OCI-LY7 (cell line): ENCODE measurements around the gene PADI3. TPM values are rescaled to one million over a fixed set of nuclear protein-coding genes. Genes with fewer than 3 reads are reported as not detected.

ENCODE experiments used
- BruUV-seq: library from RNA; stranded (reverse); fragments of 400-500 nt; replicated peaks from 2 replicates; lab custom pipeline; 2021; lab: Mats Ljungman, UMichigan
- CTCF ChIA-PET: fragments of 300-600 bp; sonication (Branson Sonifier 250); formaldehyde crosslinking; loops from one replicate; lab custom pipeline; 2022; ENCODE audit warnings: antibody characterized with exemption; ENCODE audit not compliant: unreplicated experiment; lab: Charles Lee
- POLR2A ChIA-PET: fragments of 300-600 bp; sonication (Branson Sonifier 250); formaldehyde crosslinking; loops from one replicate; lab custom pipeline; 2022; ENCODE audit warnings: antibody characterized with exemption; lab: Charles Lee
- DNase-seq: peaks from one replicate; pipeline ENCODE4 v3.0.0-alpha.2; 2015; ENCODE audit warnings: low spot score
- H2AFZ ChIP-seq: fragments of 200-600 bp; sonication (generic), shearing (Covaris generic); 2 replicates; pipeline ENCODE4 v1.6.1; 2014; ENCODE audit warnings: mild to moderate bottlenecking, antibody characterized with exemption, low read length, moderate library complexity
- H3K27ac ChIP-seq: fragments of 200-600 bp; sonication (generic); 2 replicates; pipeline ENCODE4 v1.5.1; 2014; ENCODE audit warnings: mixed run types, low read depth, mild to moderate bottlenecking, moderate library complexity, low read length, inconsistent platforms; ENCODE audit not compliant: poor library complexity, severe bottlenecking
- H3K36me3 ChIP-seq: fragments of 200-600 bp; sonication (generic); 2 replicates; pipeline ENCODE4 v1.6.1; 2014; ENCODE audit warnings: mild to moderate bottlenecking, antibody characterized with exemption, low read length, moderate library complexity, mixed read lengths; ENCODE audit not compliant: insufficient read depth
- H3K4me1 ChIP-seq: fragments of 200-600 bp; sonication (generic); 2 replicates; pipeline ENCODE4 v1.5.1; 2014; ENCODE audit warnings: mild to moderate bottlenecking, low read length; ENCODE audit not compliant: insufficient read depth, poor library complexity, severe bottlenecking
- H3K4me2 ChIP-seq: fragments of 200-600 bp; sonication (generic); 2 replicates; pipeline ENCODE4 v1.6.1; 2014; ENCODE audit warnings: mild to moderate bottlenecking, low read length
- H3K4me3 ChIP-seq: fragments of 200-600 bp; sonication (generic); 2 replicates; pipeline ENCODE4 v1.5.1; 2014; ENCODE audit warnings: mild to moderate bottlenecking, low read depth, low read length; ENCODE audit not compliant: poor library complexity, severe bottlenecking
- H3K79me2 ChIP-seq: fragments of 200-600 bp; sonication (generic); 2 replicates; pipeline ENCODE4 v1.6.1; 2016; ENCODE audit warnings: low read depth, mild to moderate bottlenecking, low read length, moderate library complexity, mixed read lengths; ENCODE audit not compliant: insufficient read depth
- H3K9me2 ChIP-seq: fragments of 200-600 bp; sonication (generic); 2 replicates; pipeline ENCODE4 v1.6.1; 2016; ENCODE audit warnings: mild to moderate bottlenecking, low read length, mixed read lengths; ENCODE audit not compliant: insufficient read depth
- H3K9me3 ChIP-seq: fragments of 200-600 bp; sonication (generic); 2 replicates; pipeline ENCODE4 v1.6.1; 2014; ENCODE audit warnings: mild to moderate bottlenecking, mixed run types, low read length, mixed read lengths
- H4K20me1 ChIP-seq: fragments of 200-600 bp; sonication (generic); 2 replicates; pipeline ENCODE4 v1.6.1; 2014; ENCODE audit warnings: mild to moderate bottlenecking, antibody characterized with exemption, low read length, moderate library complexity, mixed read lengths; ENCODE audit not compliant: insufficient read depth
- EZH2phosphoT487 ChIP-seq: fragments of 200-600 bp; sonication (generic); IDR thresholded peaks from 2 replicates; pipeline ENCODE4 v1.6.1; 2018; ENCODE audit warnings: low read depth, borderline replicate concordance, mild to moderate bottlenecking, mixed run types, antibody characterized with exemption, low read length, moderate library complexity, mixed read lengths
- intact Hi-C: fragments of 100-400 bp; cut with micrococcal nuclease; formaldehyde crosslinking; loops from one replicate; pipeline ENCODE4 v1.10.0; 2022; ENCODE audit not compliant: unreplicated experiment
- total RNA-seq, 2 experiments: library from RNA; depleted of rRNA in 1 of 2; stranded (reverse); fragments of >200 nt in 1 of 2; shearing (Covaris generic) in 1 of 2; gene quantifications; 2 replicates each; pipeline ENCODE4 v1.2.3, GENCODE V29; 2014 to 2022
- TF ChIP-seq, protein P1 (sequence below): fragments of 200-600 bp; sonication (generic); conservative IDR thresholded peaks from 2 replicates; pipeline ENCODE4 v1.5.1; 2014; ENCODE audit warnings: mild to moderate bottlenecking, antibody characterized with exemption, low read length, moderate library complexity, mixed read lengths

The PADI3 gene
- total RNA-seq, 2 experiments from 2014 or later = not detected

DNA sequence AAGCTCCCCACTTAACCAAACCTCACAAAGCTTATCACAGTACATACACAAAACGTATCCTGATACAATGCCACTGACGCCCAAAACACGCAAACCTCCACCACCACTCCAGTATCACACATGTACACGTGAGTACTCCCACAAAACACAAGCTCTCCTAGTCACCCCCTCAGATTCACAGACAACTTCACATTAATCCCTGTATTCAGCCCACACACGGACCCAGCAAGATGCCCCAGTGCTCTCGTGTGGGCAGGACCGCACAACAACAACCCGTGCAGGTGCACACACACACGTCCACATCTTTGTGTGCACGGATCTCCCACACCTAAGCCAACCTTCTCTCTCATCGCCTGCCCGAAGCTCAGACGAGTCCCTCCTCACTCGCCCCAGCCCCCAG lies 26.3 kb upstream of the PADI3 start:
- Histone ChIP-seq H3K9me2 (no peaks in the 10 kb centered on the region), H3K36me3 (no peaks in the 10 kb centered on the region), H3K4me2 (no peak overlapping the region), H3K9me3 (no peaks in the 10 kb centered on the region), H3K27ac (no peak overlapping the region), H3K4me3 (no peak overlapping the region), H3K4me1 (no peaks in the 10 kb centered on the region), H3K79me2 (no peaks in the 10 kb centered on the region), H4K20me1 (no peaks in the 10 kb centered on the region), H2AFZ (no peak overlapping the region)
- ChIA-PET POLR2A (no interaction called here), CTCF (no interaction called here)
- DNase-seq = no peak
- intact Hi-C loops = no loop called here
- no TSS peak for BruUV-seq
- TF ChIP-seq EZH2phosphoT487 = no peak

DNA sequence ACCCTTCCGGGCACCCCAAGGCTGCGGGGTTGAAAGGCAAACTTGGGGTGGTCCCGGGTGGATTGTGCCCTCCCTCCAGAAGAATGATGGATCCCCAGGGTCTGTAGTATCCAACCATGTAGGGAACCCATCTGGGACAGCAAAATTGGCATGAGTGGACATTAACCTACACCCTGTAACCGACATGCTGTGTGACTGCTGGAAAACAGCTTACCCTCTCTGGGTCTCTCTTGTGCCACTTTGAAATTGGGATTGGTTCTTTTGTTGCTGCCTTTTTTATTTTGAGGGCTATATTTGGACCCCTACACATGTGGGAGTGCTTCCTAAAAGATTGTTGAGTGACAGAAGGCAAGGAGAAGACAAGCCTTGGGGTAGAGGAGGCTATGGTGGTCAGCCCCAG lies 24.5 kb upstream of the PADI3 start:
- no peak overlapping the region for H3K4me3 ChIP-seq
- no TSS peak for BruUV-seq
- intact Hi-C loops = no loop called here
- CTCF ChIA-PET = no interaction called here
- H3K4me2 ChIP-seq = no peak overlapping the region
- H3K9me2 ChIP-seq = no peaks in the 10 kb centered on the region
- no peak overlapping the region for H2AFZ ChIP-seq
- POLR2A ChIA-PET = no interaction called here
- H3K27ac ChIP-seq = no peak overlapping the region
- H3K36me3 ChIP-seq = no peaks in the 10 kb centered on the region
- no peaks in the 10 kb centered on the region for H4K20me1 ChIP-seq
- H3K79me2 ChIP-seq = no peaks in the 10 kb centered on the region
- H3K9me3 ChIP-seq = no peaks in the 10 kb centered on the region
- no peak for TF ChIP-seq EZH2phosphoT487
- TF ChIP-seq, protein P1, sequence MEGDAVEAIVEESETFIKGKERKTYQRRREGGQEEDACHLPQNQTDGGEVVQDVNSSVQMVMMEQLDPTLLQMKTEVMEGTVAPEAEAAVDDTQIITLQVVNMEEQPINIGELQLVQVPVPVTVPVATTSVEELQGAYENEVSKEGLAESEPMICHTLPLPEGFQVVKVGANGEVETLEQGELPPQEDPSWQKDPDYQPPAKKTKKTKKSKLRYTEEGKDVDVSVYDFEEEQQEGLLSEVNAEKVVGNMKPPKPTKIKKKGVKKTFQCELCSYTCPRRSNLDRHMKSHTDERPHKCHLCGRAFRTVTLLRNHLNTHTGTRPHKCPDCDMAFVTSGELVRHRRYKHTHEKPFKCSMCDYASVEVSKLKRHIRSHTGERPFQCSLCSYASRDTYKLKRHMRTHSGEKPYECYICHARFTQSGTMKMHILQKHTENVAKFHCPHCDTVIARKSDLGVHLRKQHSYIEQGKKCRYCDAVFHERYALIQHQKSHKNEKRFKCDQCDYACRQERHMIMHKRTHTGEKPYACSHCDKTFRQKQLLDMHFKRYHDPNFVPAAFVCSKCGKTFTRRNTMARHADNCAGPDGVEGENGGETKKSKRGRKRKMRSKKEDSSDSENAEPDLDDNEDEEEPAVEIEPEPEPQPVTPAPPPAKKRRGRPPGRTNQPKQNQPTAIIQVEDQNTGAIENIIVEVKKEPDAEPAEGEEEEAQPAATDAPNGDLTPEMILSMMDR = no peak
- no peak for DNase-seq
- no peaks in the 10 kb centered on the region for H3K4me1 ChIP-seq

GRCh38 chr1:17225140-17225539 lies 23.8 kb upstream of the PADI3 start:
- ChIA-PET POLR2A (no interaction called here), CTCF (interaction anchor here (0.6 kb wide), 2 partner anchors 90 to 158 kb away, joined by 4 to 9 read pairs; no protein-coding TSS in a partner anchor)
- H3K9me3 ChIP-seq = no peaks in the 10 kb centered on the region
- BruUV-seq = no TSS peak
- intact Hi-C loops = no loop called here
- no peaks in the 10 kb centered on the region for H3K9me2 ChIP-seq
- no peak overlapping the region for H2AFZ ChIP-seq
- no peak for DNase-seq
- no peak overlapping the region for H3K4me2 ChIP-seq
- H3K79me2 ChIP-seq = no peaks in the 10 kb centered on the region
- H3K36me3 ChIP-seq = no peaks in the 10 kb centered on the region
- no peaks in the 10 kb centered on the region for H3K4me1 ChIP-seq
- H3K27ac ChIP-seq = no peak overlapping the region
- H4K20me1 ChIP-seq = no peaks in the 10 kb centered on the region
- TF ChIP-seq, protein P1 = no peak
- TF ChIP-seq EZH2phosphoT487 = no peak
- no peak overlapping the region for H3K4me3 ChIP-seq
